Neural progenitor cell (in vitro differentiated cells): ENCODE measurements around the gene PLPPR3.

Source experiments
- CTCF ChIP-seq: fragments of 200-600 bp; sonication (generic); IDR thresholded peaks from 2 replicates; pipeline ENCODE4 v1.5.1; 2017; ENCODE audit warnings: antibody characterized with exemption, mild to moderate bottlenecking
- EZH2 ChIP-seq: fragments of 200-600 bp; sonication (generic); IDR thresholded peaks from 2 replicates; pipeline ENCODE4 v1.6.1; 2017; ENCODE audit warnings: antibody characterized with exemption, mild to moderate bottlenecking, moderate library complexity

GRCh38 chr19:824885-825284 is 3.1 kb upstream of the PLPPR3 start:
- TF ChIP-seq EZH2 (no peak), CTCF (no peak)
